DND-41 (cell line): ENCODE results near the gene SRRM2.

Experiments
- EZH2 ChIP-seq: IDR thresholded peaks from 3 replicates; pipeline ENCODE4 v1.6.1; 2012; ENCODE audit warnings: borderline replicate concordance, low read depth, mild to moderate bottlenecking, moderate library complexity, low read length, inconsistent platforms; ENCODE audit not compliant: severe bottlenecking
- TF ChIP-seq, protein P1 (sequence below): IDR thresholded peaks from 2 replicates; pipeline ENCODE4 v1.5.1; 2012; ENCODE audit warnings: borderline replicate concordance, low read length, moderate library complexity, mild to moderate bottlenecking; ENCODE audit not compliant: poor library complexity, severe bottlenecking; ENCODE audit errors: extremely low read depth

DNA sequence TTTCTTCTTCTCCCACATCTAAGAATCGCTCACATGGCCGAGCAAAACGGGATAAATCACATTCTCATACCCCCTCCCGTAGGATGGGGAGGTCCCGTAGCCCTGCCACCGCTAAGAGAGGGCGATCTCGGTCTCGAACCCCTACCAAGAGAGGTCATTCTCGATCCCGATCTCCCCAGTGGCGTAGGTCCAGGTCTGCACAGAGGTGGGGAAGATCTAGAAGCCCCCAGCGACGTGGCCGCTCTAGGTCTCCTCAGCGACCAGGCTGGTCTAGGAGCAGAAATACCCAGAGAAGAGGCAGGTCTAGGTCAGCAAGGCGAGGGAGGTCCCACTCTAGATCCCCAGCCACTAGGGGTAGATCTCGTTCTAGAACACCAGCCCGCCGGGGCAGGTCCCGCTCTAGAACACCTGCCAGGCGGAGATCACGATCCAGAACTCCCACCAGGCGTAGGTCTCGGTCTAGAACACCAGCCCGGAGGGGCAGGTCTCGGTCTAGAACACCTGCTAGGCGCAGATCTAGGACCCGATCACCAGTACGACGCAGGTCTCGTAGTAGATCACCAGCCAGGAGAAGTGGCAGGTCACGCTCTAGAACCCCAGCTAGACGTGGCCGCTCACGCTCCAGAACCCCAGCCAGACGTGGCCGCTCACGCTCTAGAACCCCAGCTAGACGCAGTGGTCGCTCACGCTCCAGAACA, 9.6 kb downstream of the SRRM2 start:
- TF ChIP-seq, protein P1, sequence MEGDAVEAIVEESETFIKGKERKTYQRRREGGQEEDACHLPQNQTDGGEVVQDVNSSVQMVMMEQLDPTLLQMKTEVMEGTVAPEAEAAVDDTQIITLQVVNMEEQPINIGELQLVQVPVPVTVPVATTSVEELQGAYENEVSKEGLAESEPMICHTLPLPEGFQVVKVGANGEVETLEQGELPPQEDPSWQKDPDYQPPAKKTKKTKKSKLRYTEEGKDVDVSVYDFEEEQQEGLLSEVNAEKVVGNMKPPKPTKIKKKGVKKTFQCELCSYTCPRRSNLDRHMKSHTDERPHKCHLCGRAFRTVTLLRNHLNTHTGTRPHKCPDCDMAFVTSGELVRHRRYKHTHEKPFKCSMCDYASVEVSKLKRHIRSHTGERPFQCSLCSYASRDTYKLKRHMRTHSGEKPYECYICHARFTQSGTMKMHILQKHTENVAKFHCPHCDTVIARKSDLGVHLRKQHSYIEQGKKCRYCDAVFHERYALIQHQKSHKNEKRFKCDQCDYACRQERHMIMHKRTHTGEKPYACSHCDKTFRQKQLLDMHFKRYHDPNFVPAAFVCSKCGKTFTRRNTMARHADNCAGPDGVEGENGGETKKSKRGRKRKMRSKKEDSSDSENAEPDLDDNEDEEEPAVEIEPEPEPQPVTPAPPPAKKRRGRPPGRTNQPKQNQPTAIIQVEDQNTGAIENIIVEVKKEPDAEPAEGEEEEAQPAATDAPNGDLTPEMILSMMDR, result no peak
- TF ChIP-seq EZH2, result no peak
